Measurements from ENCODE around the gene UBE2F. TPM values are rescaled to one million over a fixed set of nuclear protein-coding genes. Genes with fewer than 3 reads are reported as not detected.

UBE2F gene
- total RNA-seq, 4 donors from 2014 or later, result 67.3 to 97.3 (median 81.2) TPM

DNA sequence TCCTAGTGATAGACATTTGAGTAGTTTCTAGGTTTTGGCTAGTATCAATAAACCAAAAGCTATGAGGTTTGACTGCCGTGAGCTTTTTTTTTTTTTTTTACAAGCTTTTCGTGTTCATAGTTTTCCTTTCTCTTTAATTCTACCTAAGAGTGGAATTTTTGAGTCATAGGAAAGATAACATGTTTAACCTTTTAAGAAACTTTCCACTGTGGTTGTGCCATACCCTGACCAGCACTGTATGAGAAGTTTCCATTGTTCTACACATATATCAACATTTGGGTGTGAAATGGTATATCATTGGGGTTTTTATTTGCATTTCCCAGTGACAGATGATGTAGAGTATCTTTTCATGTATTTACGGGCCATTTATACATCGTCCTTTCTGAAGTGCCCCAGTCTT is 31.7 kb downstream of the UBE2F start:
- H3K27me3 ChIP-seq, result no peaks in the 10 kb centered on the region
- intact Hi-C loops (cut with DNase I; ENCODE audit: low total_unique reads), result no loop called here
- ATAC-seq, result no peak
- H3K27ac ChIP-seq, result no peak overlapping the region
- no peak for DNase-seq
- no peaks in the 10 kb centered on the region for H3K9me3 ChIP-seq
- TF ChIP-seq, protein P1, sequence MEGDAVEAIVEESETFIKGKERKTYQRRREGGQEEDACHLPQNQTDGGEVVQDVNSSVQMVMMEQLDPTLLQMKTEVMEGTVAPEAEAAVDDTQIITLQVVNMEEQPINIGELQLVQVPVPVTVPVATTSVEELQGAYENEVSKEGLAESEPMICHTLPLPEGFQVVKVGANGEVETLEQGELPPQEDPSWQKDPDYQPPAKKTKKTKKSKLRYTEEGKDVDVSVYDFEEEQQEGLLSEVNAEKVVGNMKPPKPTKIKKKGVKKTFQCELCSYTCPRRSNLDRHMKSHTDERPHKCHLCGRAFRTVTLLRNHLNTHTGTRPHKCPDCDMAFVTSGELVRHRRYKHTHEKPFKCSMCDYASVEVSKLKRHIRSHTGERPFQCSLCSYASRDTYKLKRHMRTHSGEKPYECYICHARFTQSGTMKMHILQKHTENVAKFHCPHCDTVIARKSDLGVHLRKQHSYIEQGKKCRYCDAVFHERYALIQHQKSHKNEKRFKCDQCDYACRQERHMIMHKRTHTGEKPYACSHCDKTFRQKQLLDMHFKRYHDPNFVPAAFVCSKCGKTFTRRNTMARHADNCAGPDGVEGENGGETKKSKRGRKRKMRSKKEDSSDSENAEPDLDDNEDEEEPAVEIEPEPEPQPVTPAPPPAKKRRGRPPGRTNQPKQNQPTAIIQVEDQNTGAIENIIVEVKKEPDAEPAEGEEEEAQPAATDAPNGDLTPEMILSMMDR (IDR thresholded peaks at IDR 0.05 in 4 of 5, conservative IDR thresholded peaks at IDR 0.05 in 1 of 5), result no peak
- no peak for TF ChIP-seq POLR2A (IDR thresholded peaks at IDR 0.05)
- H3K4me1 ChIP-seq, result no peaks in the 10 kb centered on the region
- in situ Hi-C loops (cut with MboI; ENCODE audit: low sequenced_read_pairs in 4 of 4), result no loop called here
- peaks cover 0 to 23% of the 10 kb centered on the region in 2 donors for H3K36me3 ChIP-seq
- no peak overlapping the region for H3K4me3 ChIP-seq

DNA sequence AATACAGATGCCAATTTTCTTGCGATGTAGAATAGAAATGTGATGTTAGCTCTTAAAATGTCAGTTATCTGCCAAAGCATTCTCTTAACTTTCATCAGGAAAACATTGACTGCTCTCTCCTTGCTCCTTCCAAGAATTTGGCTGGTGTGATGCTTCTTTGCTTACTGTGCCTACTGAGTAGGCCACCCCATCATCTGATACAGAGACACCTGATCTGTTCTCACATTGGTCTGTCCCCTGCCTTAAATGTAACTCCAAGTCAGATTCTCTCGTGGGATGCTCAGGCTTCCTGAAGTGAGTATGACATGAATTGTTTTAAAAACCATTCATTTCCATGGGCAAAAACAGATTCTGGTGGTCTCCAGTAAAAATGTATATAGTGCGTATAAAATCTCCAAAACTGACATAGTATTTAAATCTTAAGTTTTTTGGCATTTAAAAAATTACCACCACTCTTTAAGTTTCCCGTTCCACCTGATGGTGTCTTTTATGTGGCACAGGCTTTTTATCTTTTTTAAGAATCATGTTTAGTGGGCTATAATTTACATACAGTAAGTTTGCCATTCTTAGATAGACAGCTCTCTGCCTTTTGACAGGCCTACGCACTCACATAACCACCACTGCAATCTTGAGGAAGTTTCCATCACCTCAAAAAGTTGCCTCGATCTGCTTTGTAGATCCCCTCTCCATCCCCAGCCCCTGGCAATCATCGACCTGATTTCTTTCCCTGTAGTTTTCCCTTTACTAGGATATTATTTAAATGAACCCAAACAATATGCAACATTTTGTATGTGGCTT is 36.6 kb downstream of the UBE2F start:
- intact Hi-C loops (cut with DNase I; ENCODE audit: low total_unique reads) (no loop called here), in situ Hi-C loops (cut with MboI; ENCODE audit: low sequenced_read_pairs in 4 of 4) (no loop called here)
- ATAC-seq (no peak), DNase-seq (no peak)
- Histone ChIP-seq H3K27me3 (no peaks in the 10 kb centered on the region), H3K4me3 (no peak overlapping the region), H3K27ac (no peak overlapping the region), H3K4me1 (no peaks in the 10 kb centered on the region), H3K9me3 (no peaks in the 10 kb centered on the region), H3K36me3 (peaks cover 0 to 5% of the 10 kb centered on the region in 2 donors)
- TF ChIP-seq POLR2A (IDR thresholded peaks at IDR 0.05), result no peak
- TF ChIP-seq, protein P1 (IDR thresholded peaks at IDR 0.05 in 4 of 5, conservative IDR thresholded peaks at IDR 0.05 in 1 of 5), result no peak

DNA sequence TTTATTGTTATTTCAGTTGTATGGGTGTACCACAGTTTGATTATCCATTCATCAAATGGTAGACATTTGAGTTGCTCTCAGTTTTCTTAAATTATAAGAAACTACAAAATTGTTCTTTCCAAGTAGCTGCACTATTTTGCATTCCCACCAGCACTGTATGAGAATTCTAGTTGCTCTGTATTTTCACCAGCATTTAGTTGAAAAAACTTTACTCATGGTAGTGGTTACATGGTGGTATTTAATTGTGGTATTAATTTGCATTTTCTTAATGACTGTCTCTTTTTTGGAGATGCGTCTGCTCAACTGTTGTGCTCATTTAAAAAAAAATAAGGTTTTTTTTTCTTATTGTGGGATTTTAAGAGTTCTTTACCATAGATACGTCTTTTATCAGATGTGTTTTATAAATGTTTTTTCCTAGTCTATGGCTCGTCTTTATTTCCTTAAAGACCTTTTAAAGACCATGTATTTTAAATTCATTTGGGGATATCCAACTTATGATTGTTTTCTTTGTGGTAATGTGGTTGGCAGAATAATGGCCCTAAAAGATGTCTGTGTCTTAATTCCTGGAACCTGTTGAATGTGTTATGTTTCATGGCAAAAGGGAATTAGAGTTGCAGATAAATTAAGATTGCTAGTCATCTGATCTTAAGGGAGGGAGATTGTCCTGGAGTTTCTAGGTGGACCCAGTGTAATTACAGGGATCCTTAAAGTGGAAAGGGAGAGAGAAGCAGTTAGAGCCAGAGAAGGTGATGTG is 37.4 kb downstream of the UBE2F start:
- in situ Hi-C loops (cut with MboI; ENCODE audit: low sequenced_read_pairs in 4 of 4), result no loop called here

DNA sequence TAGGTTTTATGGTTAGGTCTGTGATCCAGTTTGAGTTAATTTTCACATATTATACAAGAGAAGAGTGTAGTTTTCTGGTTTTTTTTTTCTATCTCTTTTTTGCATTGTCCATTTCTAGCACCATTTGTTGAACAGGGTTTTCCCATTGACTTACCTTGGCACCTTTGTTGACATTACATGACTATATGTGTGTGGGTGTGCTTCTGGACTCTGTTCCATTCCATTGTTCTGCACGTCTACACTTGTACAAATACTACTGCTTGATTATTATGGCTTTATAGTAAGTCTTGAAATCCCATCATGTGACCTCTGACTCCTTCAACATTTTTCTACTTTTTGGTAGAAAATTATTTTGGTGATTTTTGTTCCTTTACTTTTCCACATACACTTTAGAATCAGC is 38.7 kb downstream of the UBE2F start:
- Histone ChIP-seq H3K36me3 (no peaks in the 10 kb centered on the region), H3K27ac (no peak overlapping the region), H3K4me1 (no peaks in the 10 kb centered on the region), H3K4me3 (no peak overlapping the region), H3K9me3 (no peaks in the 10 kb centered on the region), H3K27me3 (no peaks in the 10 kb centered on the region)
- DNase-seq (no peak), ATAC-seq (no peak)
- in situ Hi-C loops (cut with MboI; ENCODE audit: low sequenced_read_pairs in 4 of 4), result no loop called here
- no peak for TF ChIP-seq POLR2A (IDR thresholded peaks at IDR 0.05)
- TF ChIP-seq, protein P1 (IDR thresholded peaks at IDR 0.05 in 4 of 5, conservative IDR thresholded peaks at IDR 0.05 in 1 of 5), result no peak
- intact Hi-C loops (cut with DNase I; ENCODE audit: low total_unique reads), result no loop called here

More for the DNA sequence above, 37.4 kb downstream of the UBE2F start:
- Histone ChIP-seq H3K9me3 (no peaks in the 10 kb centered on the region), H3K27me3 (no peaks in the 10 kb centered on the region), H3K4me1 (no peaks in the 10 kb centered on the region), H3K4me3 (no peak overlapping the region), H3K27ac (no peak overlapping the region), H3K36me3 (peaks cover 0 to 5% of the 10 kb centered on the region in 2 donors)
- TF ChIP-seq, protein P1 (IDR thresholded peaks at IDR 0.05 in 4 of 5, conservative IDR thresholded peaks at IDR 0.05 in 1 of 5), result no peak
- no peak for TF ChIP-seq POLR2A (IDR thresholded peaks at IDR 0.05)
- DNase-seq, result no peak
- intact Hi-C loops (cut with DNase I; ENCODE audit: low total_unique reads), result no loop called here
- no peak for ATAC-seq
